HG02763 (cell line): ENCODE data around the gene TMEM131.

Experiments used
- ATAC-seq: cut with Tn5 transposase; IDR thresholded peaks from one replicate; pipeline ENCODE4 v1.9.1; 2021; ENCODE audit warnings: mild to moderate bottlenecking, moderate library complexity; ENCODE audit not compliant: unreplicated experiment

Gene TMEM131

DNA sequence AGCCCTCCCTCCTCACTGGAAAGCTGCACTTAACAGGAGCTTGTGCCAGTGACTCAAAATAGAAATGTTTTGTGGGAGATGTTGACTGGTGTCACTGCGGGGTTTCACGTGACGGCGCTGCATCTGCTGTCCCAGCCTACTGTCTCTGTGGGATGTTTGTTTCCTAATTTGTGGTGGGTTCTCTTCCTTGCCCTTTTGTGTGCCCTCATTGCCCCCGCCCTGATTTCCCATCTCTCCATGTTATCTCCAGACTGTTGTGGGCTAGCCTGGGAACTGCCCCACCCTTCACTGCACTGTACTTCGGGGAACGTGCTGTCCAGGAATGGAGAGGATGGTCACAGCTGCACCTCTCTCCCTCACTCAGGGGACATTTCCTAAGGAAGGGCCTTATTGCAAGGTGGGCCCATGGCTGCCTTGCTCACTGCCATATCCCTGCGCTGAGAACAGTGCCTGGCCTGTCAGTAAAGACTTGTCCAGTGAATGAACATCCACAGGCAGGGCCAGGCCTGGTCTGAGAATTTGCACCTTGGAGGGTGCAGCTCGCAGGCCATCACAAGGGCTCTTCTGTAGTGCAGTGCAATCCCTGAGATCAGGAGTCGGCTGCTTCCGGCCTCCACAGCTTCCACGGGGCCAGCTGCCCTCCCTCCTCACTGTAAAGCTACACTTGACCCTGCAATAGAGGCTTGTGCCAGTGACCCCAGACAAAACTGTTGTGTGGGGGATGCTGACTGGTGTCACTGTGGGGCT, 264.3 kb downstream of the TMEM131 start:
- no peak for ATAC-seq

DNA sequence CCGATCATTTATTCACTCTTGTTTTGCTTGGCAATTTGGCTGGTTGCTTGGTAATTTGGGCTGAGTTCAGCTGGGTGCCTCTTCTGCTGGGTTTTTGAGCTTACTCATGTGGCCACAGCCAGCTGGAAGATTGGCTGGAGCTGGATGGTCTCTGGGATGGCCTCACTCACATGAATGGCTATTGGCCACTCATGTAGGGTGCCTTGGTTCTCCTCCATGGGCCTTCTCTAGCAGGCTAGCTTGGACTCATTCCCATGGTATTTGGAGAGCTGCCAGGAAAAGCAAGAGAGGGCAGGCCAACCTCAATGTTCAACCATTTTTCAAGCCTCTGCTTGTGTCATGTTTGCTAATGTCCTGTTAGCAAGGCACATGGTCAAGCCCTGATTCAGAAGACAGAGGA, 265.5 kb downstream of the TMEM131 start:
- no peak for ATAC-seq

DNA sequence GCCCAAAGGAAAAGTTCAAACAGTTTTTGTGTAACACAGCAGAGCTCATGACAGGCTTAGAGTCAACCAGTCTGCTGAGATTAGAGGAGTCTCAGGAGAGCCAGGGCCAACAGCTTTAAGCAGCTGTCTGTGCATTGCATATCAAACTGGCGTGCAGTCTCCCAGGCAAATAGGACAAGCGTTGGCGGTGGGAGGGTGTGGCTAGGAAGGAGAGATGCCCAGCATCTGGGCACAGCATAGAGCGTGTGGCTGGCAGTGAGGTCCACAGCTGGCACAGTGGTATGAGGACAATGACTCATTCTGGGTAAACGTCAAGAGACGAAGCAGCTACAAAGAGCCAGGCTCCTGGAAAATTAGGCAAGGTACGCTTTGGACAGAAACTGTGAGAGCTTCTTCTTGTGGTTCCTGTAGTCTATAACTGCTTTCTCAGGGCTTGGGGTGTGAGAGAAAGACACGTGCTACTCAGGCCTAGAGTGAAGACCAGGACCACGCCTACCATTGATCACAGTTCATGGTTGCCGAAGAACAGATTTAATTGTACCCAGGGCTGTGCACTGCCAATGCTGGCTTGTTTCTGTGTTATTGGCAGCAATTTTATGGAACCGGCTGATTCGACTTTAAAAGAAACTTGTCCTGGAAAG, 267.5 kb downstream of the TMEM131 start:
- ATAC-seq = no peak

DNA sequence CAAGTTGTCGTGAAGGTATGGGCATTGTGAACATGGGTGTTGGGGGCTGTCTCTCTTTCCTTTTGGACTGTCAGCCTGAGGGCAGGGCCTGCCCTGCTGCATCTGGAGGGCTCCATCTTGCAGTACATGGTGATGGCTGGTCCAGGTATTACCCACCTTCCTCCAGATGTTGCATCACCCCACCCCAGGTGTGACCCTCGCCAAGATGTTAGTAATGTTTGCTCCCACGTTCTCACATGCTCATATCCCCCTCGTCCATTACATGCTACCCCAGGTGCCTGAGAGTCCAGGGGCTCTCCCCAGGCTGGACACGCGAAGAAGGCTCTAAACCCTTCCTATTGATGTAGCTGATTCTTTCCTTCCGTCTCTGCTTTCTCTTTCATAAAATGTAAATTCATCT, 268.5 kb downstream of the TMEM131 start:
- no peak for ATAC-seq

DNA sequence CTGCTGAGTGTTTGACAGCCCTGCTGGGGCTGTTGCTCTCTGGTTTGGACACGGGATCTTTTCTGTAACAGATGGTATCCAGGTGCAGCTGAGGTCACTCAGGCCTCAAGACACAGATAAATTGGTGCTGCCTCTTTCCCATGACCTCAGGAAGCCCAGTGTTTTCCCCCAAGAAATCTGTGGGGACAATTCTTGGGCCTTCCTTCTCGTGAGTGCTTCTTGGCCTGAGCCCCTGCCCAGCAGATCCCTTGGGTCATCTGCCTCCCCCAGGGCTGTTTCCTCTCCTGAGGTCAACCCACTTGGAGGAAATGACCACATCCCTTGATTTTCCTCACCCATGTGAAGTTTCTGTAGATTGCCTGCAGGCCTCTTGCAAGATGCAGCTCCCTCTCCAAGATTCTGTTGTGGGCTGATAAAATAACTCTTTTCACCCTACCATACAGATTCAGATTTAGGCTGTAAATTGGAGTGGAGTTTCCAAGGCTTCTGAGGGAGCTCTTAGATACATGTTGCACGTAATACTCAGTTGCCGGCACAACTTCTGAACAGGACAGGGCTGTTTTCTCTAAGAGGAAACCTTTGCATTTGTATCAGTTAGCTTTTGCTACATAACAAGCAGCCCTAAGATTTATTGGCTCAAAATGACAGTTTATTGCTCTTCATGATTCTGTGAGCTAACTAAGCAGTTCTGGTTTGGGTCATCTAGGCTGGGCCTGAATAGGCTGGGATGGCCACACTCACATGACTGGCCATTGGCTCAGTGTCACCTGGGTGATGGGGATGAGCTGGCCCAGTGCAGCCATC, 269.3 kb downstream of the TMEM131 start:
- no peak for ATAC-seq

DNA sequence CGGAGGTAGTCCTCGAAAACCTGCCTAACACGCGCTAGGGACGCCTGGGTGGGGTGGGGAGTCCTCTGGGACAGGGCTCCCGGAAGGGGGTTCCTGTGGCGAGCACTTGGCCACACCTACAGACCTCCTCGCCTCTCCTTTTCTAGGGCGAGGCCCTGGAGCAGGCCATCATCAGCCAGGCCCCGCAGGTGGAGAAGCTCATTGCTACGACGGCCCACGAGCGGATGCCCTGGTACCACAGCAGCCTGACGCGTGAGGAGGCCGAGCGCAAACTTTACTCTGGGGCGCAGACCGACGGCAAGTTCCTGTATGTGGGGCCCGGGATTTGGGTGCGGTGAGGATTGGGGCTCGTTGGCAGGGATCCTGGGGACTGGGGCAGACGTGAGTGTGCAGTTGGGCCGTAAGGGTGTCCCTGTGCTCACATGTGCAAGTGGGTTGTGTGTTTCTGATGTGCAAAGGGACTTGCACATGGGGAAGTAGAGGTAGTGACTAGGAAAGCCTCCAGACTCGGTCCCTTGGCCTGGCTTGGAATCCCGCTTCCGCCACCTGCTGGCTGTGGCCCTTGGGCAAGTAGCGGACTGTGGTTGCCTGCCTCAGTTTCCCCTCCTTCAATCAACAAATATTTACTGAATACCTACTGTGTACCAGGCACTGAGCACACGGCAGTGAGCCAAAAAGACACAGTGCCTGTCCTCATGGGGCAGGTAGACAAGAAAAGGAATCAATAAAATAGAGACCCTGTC, 270.6 kb downstream of the TMEM131 start:
- no peak for ATAC-seq

DNA sequence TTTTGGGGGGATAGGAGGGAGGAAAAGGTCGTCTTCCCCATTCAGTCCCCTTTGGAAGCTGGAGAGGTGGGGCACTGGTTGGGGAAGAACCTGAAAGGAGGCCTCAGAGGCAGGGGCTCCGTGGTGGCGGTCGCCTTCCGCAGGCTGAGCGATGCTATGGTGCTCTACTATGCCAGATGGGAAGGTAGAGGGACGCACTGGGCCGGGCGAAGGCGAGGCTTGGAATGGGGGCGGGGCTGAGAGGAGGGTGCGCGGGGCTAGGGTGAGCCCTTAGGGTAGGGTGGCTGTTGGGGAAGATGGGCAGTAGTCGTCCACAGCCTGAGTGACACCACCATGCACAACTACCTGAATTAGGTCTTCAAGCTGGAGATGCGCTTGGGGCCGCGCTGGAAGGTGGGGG, 271.2 kb downstream of the TMEM131 start:
- ATAC-seq = no peak

DNA sequence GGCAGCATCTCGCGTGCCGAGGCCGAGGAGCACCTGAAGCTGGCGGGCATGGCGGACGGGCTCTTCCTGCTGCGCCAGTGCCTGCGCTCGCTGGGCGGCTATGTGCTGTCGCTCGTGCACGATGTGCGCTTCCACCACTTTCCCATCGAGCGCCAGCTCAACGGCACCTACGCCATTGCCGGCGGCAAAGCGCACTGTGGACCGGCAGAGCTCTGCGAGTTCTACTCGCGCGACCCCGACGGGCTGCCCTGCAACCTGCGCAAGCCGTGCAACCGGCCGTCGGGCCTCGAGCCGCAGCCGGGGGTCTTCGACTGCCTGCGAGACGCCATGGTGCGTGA, 271.7 kb downstream of the TMEM131 start:
- ATAC-seq = no peak

DNA sequence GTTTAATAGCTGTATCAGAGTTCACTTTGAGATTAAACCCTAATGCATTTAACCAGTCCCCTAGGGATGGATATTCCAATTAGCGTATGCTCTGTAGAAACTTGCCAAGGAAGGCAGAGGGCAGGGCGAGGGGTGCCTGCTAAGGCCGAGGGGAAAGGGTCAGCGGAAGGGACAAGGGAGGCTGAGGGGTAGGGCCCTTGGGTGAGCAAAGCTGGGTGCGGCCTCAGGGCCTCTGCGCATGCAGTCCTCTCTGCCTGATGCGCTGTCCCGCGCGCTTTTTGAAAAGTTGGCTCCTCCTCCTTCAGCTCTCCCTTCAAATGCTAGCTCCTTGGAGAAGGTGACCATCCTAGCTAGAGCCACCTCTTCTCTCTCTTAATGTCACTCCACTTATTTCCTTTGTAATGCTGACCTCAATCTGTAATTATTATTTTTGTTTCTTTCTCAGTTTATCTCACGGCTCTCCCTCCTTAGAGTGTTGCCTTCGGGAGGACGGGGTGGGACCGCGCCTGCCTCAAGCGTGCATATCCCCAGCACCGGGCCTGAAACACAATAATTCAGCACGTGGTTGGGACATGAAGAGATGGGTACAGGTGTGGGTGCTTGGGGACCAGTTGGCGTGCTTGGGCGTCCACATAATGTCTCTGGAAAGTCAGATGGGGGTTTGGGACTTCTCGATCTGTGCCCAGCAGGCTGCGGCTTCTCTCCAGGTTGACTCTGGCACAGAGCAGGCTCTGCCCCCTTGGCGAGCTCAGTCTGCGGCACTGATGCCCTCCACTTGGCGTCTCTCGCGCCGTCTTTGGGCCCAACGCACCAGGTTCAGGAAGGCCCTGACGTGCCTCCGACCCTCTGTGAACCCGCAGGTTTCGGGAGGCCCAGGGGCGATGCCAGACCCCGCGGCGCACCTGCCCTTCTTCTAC, 272.3 kb downstream of the TMEM131 start:
- ATAC-seq = no peak

DNA sequence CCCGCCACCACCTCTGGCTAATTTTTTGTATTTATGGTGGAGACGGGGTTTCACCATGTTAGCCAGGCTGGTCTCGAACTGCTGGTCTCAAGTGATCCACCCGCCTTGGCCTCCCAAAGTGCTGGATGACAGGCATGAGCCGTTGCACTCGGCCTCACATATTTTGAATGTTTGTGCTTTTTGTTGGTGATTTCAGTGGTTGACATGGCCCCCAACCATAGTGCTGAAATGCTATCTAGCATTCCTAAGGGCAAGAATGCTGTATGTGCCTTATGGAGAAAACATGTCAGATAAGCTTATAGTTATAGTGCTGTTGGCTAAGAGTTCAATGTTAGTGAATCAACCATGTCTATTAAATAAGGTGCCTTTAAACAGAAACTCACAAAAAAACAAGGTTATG, 273.5 kb downstream of the TMEM131 start:
- no peak for ATAC-seq

DNA sequence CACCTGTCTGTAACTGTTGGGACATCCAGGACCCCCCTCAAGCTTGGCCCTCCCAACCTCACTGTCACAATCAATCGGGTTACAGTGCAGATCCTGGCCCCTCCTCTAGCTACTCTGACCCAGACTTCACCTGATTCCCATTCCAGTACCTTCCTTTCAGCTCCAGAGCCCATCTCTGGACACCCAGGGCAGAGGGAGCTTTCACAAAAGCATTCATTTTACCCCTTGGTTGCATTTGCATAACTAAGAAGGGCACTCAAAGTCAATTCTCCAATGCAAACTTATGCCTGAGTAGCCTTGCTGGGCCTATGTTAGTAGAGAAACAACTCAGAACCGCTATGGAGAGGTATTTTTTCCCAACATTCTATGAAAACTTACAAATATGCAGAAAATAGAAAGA, 275.0 kb downstream of the TMEM131 start:
- ATAC-seq = no peak

DNA sequence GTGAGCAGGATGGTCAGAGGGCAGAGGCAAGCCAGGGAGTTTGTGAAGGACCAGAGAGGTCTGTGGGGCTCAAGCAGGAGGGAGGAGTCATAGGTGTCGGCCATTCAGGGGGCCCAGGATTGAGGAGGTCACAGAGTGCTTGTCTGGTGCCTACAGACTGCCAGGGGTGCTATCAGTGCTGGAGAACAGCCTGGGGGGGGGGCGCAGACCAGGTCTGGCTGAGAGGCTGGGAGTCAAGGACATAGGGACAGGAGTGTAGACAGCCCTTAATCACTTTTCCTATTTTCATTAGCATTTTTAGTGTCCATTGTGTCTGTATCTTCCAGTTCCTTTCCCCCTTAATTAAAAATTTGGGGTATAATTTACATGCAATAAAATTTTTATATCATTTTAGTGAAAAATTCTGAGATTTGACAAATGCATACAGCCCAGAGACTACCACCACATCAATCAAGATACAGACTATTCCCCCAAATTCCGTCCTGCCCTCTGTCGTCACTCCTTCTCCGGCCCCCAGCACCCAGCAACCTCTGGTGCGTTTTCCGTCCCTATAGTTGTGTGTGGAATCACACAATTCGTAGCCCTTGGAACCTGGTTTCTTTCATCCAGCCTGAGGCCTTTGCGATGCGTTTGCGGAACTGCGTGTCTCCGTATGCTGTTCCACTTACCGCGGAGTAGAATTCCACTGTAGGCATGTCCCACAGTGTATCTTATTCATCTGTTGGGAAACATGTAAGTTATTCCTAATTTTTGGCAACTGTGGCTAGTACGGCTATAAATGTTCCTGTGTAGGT, 276.2 kb downstream of the TMEM131 start:
- ATAC-seq = no peak

DNA sequence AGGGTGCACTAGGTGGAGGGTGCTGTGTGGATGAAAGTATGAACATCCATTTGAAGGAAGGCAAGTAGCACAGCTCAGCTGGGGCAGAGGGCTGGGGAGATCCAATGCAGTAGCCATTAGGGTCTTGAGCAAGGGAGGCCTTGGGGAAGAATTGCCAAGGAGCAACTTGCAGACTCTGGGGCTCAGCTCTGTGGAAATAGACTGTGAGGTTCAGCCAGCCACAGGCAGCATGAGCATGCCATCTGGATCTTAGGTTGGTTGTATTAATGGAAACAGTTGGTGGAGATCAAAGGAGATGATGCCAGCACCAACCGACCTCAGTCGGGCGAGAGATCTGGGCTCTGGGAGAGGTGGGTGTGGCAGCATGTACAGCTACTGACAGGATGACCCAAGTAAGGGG, 276.8 kb downstream of the TMEM131 start:
- no peak for ATAC-seq

DNA sequence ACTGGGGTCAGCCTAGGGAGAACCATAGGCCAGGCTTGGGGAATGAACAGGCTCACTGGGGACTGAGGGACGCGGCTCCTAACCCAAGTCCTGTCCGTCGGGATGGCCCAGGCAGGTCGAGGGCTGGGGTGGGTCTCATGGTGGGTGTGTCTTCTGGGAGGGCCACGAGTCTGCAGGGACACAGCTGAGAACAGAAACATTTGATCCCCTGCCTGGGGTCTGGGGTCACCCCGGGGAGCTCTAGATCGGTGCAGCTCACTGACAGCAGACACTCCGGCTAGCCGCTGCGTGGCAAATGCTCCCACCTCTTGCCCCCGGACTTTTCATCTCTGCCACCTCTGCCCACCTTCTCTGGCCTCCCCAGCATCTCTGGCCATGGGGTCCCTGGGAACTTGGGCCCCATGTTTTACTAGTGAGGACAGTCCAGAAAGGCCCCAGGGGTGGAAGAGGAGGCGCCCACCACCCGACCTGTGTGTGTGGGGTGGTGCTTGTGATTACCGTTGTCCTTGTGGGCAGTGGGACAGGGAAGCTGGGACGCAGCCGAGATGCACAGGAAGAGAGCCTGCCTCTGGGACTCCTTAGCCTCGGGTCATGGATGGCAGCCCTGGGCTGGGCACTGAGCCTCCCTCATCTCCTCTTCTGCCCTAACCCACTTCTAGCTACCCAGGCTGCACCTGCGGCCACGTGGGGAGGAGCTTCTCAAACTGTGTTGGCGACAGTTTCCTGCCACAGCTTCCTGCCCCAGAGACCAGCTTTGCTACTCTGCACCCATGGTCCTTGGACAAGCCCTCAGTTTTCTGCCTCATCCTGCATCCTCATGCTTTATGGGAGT, 277.5 kb downstream of the TMEM131 start:
- peak; percentile 70 for ATAC-seq

DNA sequence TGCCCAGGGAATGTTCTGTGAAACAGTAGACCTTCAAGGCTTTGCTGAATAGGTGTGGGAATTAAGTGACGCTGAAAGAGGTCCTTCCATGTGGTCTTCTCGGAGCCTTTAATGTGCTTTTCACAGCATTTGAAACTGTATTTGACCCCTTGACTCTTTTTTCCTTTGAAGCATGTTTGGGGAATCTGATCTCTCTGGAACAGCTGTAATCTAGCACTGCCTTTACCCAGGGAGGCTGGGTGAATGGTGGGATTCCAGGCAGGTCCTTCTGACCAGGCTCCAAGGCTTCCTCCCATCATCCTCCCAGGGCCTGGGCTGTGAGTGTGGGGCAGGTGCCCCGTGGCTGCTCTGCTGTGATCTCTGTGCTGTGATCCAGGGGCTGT, 278.1 kb downstream of the TMEM131 start:
- ATAC-seq = no peak

DNA sequence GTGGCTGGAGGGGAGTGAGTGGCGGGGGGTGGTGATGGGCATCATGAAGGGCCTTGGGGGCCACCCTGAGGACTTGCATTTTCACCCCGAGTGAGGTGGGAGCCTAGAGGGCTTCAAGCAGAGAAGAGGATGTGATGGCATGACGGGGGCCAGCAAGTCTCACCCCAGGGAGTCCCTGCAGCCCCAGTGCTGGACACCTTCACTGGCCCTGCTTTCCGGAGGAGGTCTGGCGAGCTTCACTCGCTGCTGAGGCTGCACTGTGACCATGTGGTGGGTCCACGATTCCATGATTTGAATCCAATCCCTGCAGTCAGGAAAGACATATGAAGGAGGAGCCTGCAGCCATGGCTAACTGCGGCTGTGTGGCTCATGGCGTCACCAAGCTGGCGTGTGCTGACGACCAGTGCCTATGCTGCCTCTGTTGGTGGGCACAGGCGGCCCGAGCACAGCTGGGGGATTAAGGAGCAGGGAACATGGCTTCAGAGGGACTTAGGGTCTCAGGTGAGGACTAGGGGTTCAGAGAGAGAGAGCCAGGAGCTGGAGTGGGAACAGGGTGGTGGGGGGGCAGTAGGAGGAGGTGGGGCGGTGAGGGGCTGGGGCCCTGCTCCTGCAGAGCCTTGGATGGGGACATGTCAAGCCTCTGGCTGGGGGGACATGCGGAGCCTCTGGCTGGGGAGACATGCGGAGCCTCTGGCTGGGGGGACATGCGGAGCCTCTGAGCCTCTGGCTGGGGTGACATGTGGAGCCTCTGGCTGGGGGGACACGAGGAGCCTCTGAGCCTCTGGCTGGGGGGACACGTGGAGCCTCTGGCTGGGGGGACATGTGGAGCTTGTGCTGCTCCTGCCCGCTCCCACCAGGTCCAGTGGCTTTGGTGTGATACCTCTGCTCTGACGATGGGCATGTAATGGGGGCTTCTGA, 278.8 kb downstream of the TMEM131 start:
- ATAC-seq = no peak

DNA sequence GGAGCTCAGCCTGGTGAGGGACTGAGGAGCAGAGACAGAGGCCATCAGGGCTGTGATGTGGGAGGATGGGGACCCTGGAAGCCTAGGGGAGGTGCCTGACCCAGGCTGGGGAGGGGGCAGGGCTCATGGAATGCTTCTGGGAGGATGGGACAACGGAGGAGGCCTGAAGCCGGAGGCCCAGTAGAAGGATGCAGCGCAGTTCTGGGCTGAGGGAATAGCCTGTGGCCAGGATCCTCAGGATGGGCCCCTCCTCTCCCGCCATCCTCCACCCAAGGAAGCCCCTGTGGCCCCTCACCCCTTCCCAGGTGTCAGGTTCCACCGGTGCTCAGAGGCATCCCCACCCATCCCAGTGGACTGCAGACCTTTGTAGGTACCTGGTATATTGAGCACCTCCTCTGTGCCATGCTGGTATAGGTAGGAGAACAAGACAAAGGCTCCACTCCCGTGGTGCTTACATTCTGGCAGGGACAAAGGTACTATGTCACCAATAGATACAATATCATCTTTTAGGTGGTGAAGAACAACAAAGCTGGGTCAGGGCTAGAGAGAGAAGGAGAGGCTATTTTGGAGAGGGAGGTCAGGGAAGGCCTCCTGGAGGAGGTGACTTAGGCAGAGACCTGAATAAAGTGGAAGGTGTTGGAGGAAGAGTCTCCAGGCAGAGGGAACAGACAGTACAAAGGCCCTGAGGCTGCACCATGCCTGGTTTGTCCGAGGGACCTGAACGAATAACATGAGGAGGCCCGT, 279.6 kb downstream of the TMEM131 start:
- no peak for ATAC-seq
